NCI-H82 (cell line): ENCODE results near the gene WDR64.

Source experiments
- DNase-seq: peaks from one replicate; lab custom pipeline; 2025; lab: John Stamatoyannopoulos, UW

WDR64 gene

DNA sequence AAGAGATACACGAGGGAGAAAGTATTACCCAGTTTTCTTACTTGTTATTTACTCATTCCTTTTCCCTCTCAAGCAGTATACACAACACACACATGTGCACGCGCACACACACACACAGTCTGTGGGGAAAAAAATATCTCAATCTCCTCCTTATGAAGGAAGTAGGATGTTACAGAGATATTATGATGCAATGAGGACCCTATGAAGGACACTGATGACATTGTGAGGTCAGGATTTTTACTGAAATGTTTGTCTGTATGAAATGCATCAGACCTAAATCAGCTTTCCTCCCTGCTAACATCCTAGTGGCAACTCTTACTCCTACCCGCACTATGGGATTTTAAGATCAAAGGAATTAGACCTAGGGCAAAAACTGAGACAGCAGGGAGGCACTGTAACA is at the start of gene WDR64:
WDR64 (plus strand) TSS at position 270 of the 400 bp plus-strand sequence. CDS start 204 bp downstream, outside the sequence.
- no peak for DNase-seq

GRCh38 chr1:241603731-241604245 is 48.3 kb upstream of the WDR64 start:
- DNase-seq = no peak

- DNase-seq = peak; percentile 49
Observed at GRCh38 chr1:241605146-241605805, 46.8 kb upstream of the WDR64 start.

DNA sequence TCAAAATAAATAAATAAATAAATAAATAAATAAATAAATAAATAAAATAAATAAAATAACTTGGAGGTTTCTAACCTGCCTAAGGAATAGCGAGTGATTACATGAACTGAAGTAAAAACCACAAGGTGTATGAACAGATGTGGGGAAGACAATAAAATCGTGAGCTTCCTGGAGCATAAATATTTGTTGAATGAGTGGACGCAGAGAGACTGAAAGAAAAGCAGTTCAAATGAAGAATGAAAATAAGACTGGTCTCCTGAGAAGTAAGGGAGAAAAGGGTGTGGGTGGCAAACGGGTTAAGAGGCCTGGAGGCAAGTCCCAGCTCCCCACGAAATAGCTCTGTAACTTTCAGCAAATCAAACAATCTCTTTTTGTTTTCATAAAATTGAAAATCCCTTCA is 45.5 kb upstream of the WDR64 start:
- DNase-seq = no peak

DNA sequence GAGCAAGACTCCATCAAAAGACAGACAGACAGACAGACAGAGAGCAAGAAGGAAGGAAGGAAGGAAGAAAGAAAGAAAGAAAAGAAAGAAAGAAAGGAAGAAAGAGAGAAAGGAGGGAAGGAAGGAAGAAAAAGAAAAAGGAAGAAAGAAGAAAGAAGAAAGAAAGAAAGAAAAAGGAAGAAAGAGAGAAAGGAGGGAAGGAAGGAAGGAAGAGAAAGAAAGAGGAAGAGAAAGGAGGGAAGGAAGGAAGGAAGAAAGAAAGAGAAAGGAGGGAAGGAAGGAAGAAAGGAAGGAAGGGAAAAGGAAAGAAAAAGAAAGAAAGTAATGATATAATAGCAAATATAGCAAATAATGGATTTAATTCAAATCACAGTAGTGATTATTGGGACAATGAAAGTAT is 44.6 kb upstream of the WDR64 start:
- no peak for DNase-seq

GRCh38 chr1:241608379-241609033 is 43.6 kb upstream of the WDR64 start:
- DNase-seq = no peak

DNA sequence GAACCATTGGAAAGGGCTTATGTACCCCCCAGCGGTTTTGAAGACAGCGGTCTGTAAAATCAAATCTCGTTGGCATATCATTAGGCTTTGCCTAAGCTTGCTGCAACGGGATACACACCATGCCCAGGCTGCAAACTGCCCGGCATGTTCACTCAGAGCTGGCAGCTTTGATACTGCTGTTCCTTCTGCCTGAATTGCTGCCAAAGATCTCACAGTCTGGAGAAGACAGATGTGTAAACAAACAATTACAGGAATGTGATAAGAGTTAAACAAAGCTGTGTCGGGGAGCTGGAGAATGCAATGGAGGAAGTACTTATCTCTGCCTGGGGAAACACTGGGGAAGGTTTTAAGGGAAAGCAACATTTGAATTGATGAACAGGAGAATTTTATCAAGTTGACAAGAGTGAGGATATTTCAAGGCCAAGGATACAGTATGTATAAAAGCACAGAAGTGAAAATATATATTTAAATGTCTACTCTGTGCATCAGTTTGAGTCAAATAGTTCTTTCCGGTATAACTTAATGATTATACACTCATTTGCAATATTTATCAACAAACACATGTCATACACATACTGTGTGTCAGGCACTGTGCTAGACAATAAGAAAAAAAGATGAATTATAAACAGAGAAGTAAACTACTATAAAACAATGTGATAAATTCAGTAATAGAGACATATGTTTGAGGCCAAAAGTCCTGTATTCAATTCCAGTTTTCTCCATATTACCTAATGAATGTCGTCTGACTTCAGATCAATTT is 41.8 kb upstream of the WDR64 start:
- DNase-seq = no peak

DNA sequence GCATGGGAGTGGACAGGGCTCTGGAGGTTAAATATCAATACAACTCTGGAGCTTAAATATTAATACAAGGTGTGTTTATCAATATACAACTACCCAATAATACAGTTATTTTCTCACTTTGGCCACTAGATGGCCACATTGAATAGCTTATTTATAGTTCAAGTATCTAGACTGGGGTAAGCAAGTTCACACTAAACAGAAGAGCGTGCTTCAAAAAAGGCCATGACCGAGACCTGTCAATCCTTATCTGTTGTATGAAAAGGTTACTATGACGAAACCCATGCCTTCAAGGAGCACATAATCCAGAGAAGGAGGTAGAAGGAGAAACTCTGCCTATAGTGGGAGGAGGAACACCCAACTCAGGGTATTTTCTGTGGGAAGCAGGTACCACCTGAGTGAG is 41.0 kb upstream of the WDR64 start:
- DNase-seq = peak; percentile 86

GRCh38 chr1:241611736-241612135 is 40.3 kb upstream of the WDR64 start:
- no peak for DNase-seq

DNA sequence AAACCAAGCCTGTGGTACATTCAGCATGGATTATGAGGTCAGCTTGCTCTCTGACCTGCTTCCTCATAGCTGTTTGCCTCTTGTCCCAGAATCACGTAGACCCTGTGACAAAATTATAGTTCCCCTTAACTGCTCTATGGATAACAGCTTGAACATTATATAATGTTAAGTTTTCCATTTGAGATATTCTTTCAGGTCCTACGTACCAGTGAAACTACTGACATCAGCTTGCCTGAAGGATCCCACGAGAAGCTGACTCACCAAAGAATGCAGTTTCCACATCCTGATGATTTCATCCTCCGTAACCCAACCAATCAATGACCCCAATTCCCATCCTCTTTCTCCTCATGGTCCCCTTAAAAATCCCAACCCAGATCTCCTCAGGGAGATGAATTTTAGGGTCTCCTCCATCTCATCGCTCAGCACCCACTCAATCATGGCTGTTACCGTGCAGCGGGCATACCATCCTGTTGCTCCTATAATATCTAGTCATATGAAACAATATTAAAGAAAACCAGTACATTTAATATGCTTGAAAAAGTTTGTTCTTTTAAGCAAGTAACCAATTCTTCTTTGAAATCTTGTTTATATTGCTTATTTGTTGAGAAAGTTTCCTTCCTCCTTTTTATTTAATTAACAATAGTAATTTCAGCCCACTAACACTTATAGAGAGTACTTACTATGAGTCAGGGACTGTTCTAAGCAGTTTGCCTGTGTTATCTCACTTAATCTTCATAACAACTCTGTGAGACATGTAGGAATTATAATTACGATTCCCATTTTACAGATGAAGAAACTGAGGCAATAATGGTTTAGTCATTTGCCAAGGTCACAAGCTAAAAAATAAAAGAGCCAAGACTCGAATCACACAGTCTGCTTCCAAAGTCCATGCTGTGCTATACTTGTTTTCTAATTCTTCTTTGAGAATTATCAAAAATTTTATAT is 39.3 kb upstream of the WDR64 start:
- no peak for DNase-seq

- DNase-seq = no peak
Observed at GRCh38 chr1:241614144-241614543, 37.9 kb upstream of the WDR64 start.

- no peak for DNase-seq
Observed at GRCh38 chr1:241614572-241614971, 37.5 kb upstream of the WDR64 start.

- DNase-seq = no peak
Observed at GRCh38 chr1:241615043-241615974, 36.8 kb upstream of the WDR64 start.

GRCh38 chr1:241617426-241617825 is 34.7 kb upstream of the WDR64 start:
- DNase-seq = no peak

- DNase-seq = no peak
Observed at GRCh38 chr1:241622669-241623068, 29.4 kb upstream of the WDR64 start.

- no peak for DNase-seq
Observed at GRCh38 chr1:241624935-241625334, 27.1 kb upstream of the WDR64 start.

DNA sequence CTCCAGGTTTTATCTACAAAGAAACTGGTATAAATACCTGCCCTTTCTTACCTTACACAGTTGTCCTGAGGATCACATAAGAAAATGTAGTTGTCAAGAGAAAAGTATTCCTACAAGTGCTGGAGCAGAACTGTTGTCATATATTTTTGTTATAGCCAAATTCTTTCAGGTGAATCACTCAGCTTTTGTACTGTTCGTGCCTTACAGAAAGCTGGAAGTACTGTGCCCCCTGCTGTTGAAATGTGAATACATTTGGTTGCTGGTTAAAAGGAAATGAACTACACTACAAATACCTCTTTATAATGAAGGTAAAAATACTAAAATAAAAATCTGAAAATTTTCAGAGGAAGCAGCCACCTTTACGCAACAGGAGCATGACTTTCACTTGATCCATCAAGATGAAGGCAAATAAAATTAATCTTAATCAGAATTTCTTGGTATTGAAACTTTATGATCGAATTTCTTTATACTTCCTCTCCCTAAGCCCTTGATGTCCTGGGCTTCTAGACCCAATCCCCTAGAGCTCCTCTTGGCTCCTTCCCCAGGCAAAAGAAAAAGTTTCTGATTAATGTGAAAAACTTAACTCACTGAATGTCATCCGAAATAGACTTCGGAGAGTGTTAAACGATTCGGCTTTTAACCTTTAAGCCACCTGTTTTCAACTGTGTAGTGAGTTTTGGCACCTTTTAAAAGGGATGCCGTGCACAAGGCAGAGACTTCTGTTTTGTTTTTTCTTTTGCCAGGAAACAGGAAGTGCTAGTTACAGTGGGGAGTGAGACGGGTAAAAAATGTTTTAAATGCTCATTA is 24.4 kb upstream of the WDR64 start:
- peak; percentile 67 for DNase-seq

DNA sequence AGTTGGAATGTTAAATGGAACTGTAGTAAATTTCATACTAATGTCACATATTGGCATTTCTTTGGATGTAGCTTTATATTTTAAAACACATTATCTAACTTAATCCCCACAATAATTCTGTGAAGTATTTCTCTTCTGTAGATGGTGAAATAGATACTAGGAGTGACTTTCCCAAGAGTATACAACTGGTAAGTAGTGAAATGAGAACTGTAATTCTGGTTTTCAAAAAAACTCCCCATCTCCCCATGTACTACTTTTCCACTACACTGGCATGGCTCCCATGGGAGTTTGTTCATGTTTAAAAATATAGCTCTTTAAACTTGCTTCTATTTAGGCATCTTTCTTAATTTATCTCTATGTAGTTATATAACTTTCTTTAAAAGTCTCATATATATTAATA is 22.1 kb upstream of the WDR64 start:
- no peak for DNase-seq

DNA sequence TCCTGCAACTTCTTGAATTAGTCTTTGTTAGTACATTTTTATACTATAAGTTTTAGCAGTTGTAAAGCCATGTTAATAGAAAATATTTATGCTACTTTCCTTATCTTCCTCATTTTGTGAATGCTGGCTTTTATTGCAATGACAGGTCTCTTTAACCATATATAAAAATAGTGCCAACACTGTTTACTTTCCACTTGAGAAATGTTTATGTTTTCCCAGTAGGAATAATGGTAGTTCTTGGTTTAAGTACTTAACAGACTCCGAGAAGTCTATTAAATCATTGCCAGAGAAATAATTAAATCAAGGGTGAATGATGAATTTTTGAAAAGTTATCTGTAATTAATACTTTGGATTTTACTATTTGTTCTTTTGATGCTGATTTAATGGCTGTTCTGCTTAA is 21.6 kb upstream of the WDR64 start:
- no peak for DNase-seq

GRCh38 chr1:241630899-241631298 is 21.2 kb upstream of the WDR64 start:
- no peak for DNase-seq
